ENCODE results near the gene PADI3. TPM values are rescaled to one million over a fixed set of nuclear protein-coding genes. Genes with fewer than 3 reads are reported as not detected.

The PADI3 gene
- total RNA-seq, 4 donors from 2014 or later, result not detected

- no peak overlapping the region for H3K27ac ChIP-seq (replicated peaks in 1 of 4)
- H3K27me3 ChIP-seq, result peaks cover 0 to 83% (median 0%) of the 10 kb centered on the region in 4 donors
- H3K4me3 ChIP-seq, result no peak overlapping the region
- intact Hi-C loops (cut with DNase I), result no loop called here
- TF ChIP-seq, protein P1, sequence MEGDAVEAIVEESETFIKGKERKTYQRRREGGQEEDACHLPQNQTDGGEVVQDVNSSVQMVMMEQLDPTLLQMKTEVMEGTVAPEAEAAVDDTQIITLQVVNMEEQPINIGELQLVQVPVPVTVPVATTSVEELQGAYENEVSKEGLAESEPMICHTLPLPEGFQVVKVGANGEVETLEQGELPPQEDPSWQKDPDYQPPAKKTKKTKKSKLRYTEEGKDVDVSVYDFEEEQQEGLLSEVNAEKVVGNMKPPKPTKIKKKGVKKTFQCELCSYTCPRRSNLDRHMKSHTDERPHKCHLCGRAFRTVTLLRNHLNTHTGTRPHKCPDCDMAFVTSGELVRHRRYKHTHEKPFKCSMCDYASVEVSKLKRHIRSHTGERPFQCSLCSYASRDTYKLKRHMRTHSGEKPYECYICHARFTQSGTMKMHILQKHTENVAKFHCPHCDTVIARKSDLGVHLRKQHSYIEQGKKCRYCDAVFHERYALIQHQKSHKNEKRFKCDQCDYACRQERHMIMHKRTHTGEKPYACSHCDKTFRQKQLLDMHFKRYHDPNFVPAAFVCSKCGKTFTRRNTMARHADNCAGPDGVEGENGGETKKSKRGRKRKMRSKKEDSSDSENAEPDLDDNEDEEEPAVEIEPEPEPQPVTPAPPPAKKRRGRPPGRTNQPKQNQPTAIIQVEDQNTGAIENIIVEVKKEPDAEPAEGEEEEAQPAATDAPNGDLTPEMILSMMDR (IDR thresholded peaks at IDR 0.05), result no peak
- TF ChIP-seq POLR2A (IDR thresholded peaks at IDR 0.05; ENCODE audit: low read depth) (no peak), EP300 (IDR thresholded peaks at IDR 0.05) (no peak), POLR2AphosphoS5 (IDR thresholded peaks at IDR 0.05) (no peak)
- WGBS, result 88% methylated on average over 3 of the region's 3 CpGs
- peaks cover 0 to 10% (median 3%) of the 10 kb centered on the region in 4 donors for H3K4me1 ChIP-seq
- no peak for DNase-seq (ENCODE audit: extremely low spot score)
- H3K9me3 ChIP-seq, result no peaks in the 10 kb centered on the region
- H3K36me3 ChIP-seq, result no peaks in the 10 kb centered on the region
Observed at GRCh38 chr1:17217607-17218006, 31.3 kb upstream of the PADI3 start.

DNA sequence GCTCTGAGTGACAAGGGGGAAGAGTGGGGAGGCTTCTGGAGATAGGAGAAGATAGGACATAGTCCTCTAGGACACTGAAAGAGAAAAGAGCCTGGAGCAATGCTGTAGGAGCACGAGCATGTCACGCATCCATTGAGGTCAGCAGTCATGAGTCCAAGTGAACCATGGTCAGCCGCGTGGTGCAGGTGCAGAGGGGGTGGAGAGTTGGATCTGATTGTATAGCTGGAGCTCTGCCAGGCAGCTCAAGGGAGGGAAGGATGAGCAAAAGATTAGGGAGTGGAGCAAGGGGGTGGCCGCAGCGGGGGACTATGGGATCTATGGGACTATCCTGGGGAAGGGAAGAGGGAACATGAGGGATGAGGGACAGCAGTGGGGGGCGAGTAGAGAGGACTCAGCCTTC, 30.0 kb upstream of the PADI3 start:
- Histone ChIP-seq H3K4me1 (no peaks in the 10 kb centered on the region), H3K4me3 (no peak overlapping the region), H3K9me3 (no peaks in the 10 kb centered on the region), H3K27me3 (peaks cover 0 to 83% (median 0%) of the 10 kb centered on the region in 4 donors), H3K27ac (replicated peaks in 1 of 4) (no peak overlapping the region), H3K36me3 (no peaks in the 10 kb centered on the region)
- intact Hi-C loops (cut with DNase I), result no loop called here
- TF ChIP-seq POLR2A (IDR thresholded peaks at IDR 0.05; ENCODE audit: low read depth) (no peak), EP300 (IDR thresholded peaks at IDR 0.05) (no peak), POLR2AphosphoS5 (IDR thresholded peaks at IDR 0.05) (no peak)
- TF ChIP-seq, protein P1 (IDR thresholded peaks at IDR 0.05), result no peak
- WGBS, result 61% methylated on average over 7 of the region's 7 CpGs
- no peak for DNase-seq (ENCODE audit: extremely low spot score)

GRCh38 chr1:17220287-17220686, 28.6 kb upstream of the PADI3 start:
- no peaks in the 10 kb centered on the region for H3K9me3 ChIP-seq
- intact Hi-C loops (cut with DNase I), result no loop called here
- TF ChIP-seq POLR2A (IDR thresholded peaks at IDR 0.05; ENCODE audit: low read depth) (no peak), POLR2AphosphoS5 (IDR thresholded peaks at IDR 0.05) (no peak)
- 91% methylated on average over 3 of the region's 3 CpGs for WGBS
- no peak for DNase-seq (ENCODE audit: extremely low spot score)
- no peaks in the 10 kb centered on the region for H3K36me3 ChIP-seq
- H3K4me1 ChIP-seq, result no peaks in the 10 kb centered on the region
- H3K4me3 ChIP-seq, result no peak overlapping the region
- H3K27ac ChIP-seq (replicated peaks in 1 of 4), result no peak overlapping the region
- H3K27me3 ChIP-seq, result peaks cover 0 to 83% (median 0%) of the 10 kb centered on the region in 4 donors

GRCh38 chr1:17222557-17222956, 26.3 kb upstream of the PADI3 start:
- no peak for TF ChIP-seq EP300 (IDR thresholded peaks at IDR 0.05)
- no peak for TF ChIP-seq POLR2A (IDR thresholded peaks at IDR 0.05; ENCODE audit: low read depth)
- intact Hi-C loops (cut with DNase I), result no loop called here
- DNase-seq (ENCODE audit: extremely low spot score), result no peak
- H3K9me3 ChIP-seq, result no peaks in the 10 kb centered on the region
- H3K27ac ChIP-seq (replicated peaks in 1 of 4), result no peak overlapping the region
- H3K4me3 ChIP-seq, result no peak overlapping the region
- H3K27me3 ChIP-seq, result peaks cover 0 to 69% (median 0%) of the 10 kb centered on the region in 4 donors
- 91% methylated on average over 7 of the region's 14 CpGs for WGBS
- no peaks in the 10 kb centered on the region for H3K4me1 ChIP-seq
- no peaks in the 10 kb centered on the region for H3K36me3 ChIP-seq

DNA sequence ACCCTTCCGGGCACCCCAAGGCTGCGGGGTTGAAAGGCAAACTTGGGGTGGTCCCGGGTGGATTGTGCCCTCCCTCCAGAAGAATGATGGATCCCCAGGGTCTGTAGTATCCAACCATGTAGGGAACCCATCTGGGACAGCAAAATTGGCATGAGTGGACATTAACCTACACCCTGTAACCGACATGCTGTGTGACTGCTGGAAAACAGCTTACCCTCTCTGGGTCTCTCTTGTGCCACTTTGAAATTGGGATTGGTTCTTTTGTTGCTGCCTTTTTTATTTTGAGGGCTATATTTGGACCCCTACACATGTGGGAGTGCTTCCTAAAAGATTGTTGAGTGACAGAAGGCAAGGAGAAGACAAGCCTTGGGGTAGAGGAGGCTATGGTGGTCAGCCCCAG, 24.5 kb upstream of the PADI3 start:
- no peaks in the 10 kb centered on the region for H3K4me1 ChIP-seq
- no peak overlapping the region for H3K4me3 ChIP-seq
- TF ChIP-seq EP300 (IDR thresholded peaks at IDR 0.05) (no peak), POLR2A (IDR thresholded peaks at IDR 0.05; ENCODE audit: low read depth) (no peak), POLR2AphosphoS5 (IDR thresholded peaks at IDR 0.05) (no peak)
- TF ChIP-seq, protein P1 (IDR thresholded peaks at IDR 0.05), result no peak
- H3K36me3 ChIP-seq, result no peaks in the 10 kb centered on the region
- DNase-seq (ENCODE audit: extremely low spot score), result no peak
- peaks cover 0 to 72% (median 0%) of the 10 kb centered on the region in 4 donors for H3K27me3 ChIP-seq
- H3K9me3 ChIP-seq, result no peaks in the 10 kb centered on the region
- no peak overlapping the region for H3K27ac ChIP-seq (replicated peaks in 1 of 4)
- intact Hi-C loops (cut with DNase I), result no loop called here
- WGBS, result 76% methylated on average over 4 of the region's 4 CpGs

GRCh38 chr1:17225140-17225539, 23.8 kb upstream of the PADI3 start:
- peaks cover 0 to 72% (median 0%) of the 10 kb centered on the region in 4 donors for H3K27me3 ChIP-seq
- intact Hi-C loops (cut with DNase I), result no loop called here
- no peaks in the 10 kb centered on the region for H3K4me1 ChIP-seq
- DNase-seq (ENCODE audit: extremely low spot score), result no peak
- no peak overlapping the region for H3K4me3 ChIP-seq
- no peaks in the 10 kb centered on the region for H3K9me3 ChIP-seq
- H3K27ac ChIP-seq (replicated peaks in 1 of 4), result no peak overlapping the region
- H3K36me3 ChIP-seq, result no peaks in the 10 kb centered on the region
- 84% methylated on average over 4 of the region's 6 CpGs for WGBS
- no peak for TF ChIP-seq POLR2AphosphoS5 (IDR thresholded peaks at IDR 0.05)
- no peak for TF ChIP-seq EP300 (IDR thresholded peaks at IDR 0.05)
- TF ChIP-seq POLR2A (IDR thresholded peaks at IDR 0.05; ENCODE audit: low read depth), result no peak
- TF ChIP-seq, protein P1 (IDR thresholded peaks at IDR 0.05), result no peak
